GM19238 (cell line): ENCODE data around the gene MCU.

Experiments
- DNase-seq: peaks from one replicate; pipeline ENCODE4 v3.0.0; 2011; ENCODE audit warnings: low spot score; ENCODE audit not compliant: insufficient read length

The MCU gene

DNA sequence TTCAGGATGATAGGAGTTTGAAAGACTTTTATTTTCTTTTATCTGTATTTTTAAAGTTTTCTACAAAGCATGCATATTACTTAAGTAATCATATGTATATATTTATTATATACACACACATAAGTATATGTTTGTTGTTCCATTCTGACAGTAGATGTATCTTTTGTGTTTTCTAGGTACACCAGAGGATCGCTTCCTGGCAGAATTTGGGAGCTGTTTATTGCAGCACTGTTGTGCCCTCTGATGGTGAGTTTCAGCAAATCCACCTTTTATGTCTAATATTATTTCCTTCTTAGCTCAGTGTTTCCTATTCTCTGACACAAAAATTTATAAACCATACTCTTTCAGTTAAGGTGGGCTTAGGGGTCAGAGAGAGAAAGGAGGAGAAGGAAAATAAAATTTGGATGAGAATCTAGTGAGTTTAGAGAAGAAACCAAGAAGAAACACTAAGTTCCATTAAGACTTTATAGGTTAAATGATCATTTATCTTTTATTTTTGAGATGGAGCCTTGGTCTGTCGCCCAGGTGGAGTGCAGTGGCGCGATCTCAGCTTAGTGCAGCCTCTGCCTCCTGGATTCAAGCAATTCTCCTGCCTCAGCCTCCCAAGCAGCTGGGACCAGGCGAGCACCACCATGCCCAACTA lies 142.4 kb downstream of the MCU start:
- peak; percentile 23 for DNase-seq

- no peak for DNase-seq
These were observed 148.4 kb downstream of the MCU start for GRCh38 chr10:72840319-72840718.

DNA sequence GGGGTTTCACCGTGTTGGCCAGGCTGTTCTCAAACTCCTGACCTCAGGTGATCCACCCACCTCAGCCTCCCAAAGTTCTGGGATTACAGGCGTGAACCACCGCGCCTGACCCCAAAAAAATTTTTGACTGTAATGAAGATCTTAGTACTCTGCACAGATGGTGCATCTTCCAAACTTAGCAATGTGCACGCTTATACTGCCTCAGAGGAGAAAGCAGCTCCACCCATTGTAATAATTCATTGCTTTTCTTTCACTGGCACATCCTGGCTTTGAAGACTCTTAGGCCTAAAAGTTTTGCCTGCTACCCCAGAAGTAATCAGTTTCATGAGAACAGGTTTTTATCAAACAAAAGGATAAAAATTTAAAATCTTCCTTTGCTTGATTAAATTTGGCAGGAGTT lies 149.5 kb downstream of the MCU start:
- DNase-seq: no peak

- no peak for DNase-seq
These were observed 150.2 kb downstream of the MCU start for GRCh38 chr10:72842164-72842563.

- no peak for DNase-seq
These were observed 154.3 kb downstream of the MCU start for GRCh38 chr10:72846238-72846637.

DNA sequence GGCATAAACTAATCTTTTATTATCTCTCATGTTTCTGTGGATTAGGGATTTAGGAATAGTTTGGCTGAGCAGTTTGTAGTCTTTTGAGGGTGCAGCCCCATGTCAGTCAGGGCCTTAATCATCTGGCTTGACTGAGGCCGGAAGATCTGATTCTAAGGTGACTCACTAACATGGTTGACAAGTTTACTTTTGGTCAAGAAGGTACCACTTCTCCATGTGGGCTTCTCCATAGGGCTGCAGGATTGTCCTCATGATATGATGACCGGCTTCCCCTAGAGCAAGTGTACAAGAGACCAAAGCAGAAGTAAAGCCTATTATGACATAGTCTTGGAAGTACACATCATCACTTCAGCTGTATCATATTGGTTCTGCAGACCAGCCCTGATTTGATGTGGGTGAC lies 155.7 kb downstream of the MCU start:
- DNase-seq: no peak

DNA sequence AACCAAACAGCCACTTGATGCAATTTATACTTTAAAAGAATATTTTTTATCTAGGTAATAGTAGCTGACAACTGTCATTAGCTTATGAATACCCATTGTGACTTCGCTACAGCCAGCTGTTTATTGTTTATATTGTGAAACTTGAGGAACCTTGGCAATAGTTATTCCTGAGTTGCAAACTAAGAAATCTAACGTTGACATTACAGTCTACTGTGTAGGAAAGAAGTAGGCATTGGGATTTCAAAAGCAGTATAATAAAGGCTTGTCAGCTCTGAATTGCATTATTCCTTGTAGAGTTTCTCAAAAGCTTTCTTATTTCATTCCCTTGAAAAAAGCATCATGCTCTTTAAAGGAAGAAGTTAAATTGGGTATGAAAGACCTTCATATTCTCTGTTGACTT lies 158.9 kb downstream of the MCU start:
- DNase-seq: no peak

DNA sequence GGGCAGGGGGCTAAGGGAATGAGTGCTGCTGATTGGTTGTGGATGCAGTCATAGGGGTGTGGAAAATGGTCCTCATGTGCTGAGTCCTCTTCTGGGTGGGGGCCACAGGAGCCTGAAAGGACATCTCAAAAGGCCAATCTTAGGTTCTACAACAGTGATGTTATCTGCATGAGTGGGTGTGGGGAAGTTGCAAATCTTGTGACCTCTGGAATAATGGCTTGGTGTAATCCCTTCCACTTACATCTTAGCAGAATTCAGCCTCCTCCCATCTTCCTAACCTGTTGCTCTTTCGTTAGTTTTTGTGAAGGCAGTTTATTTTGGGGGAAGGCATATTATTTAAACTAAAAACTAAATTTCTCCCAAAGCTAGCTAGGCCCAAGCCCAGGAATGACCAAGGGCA lies 159.6 kb downstream of the MCU start:
- no peak for DNase-seq

DNA sequence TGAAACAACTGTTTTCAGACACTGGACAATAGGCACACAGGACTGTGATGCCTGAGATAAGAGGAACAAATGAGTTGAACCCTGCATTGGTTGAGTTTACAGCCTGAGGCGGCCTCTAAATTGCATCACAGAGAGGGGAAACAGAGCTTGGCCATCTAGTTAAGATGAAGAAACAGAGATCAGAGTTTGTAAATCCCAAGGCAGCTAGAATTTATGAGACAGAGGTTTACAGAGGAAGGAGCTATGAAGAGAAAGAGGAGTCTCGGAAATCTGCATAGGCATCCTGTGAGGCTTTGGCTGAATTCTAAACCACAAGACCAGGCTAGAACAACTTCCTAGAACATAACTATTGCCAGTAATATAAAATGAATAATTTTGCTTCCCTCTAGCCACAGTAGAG lies 160.6 kb downstream of the MCU start:
- DNase-seq: no peak

DNA sequence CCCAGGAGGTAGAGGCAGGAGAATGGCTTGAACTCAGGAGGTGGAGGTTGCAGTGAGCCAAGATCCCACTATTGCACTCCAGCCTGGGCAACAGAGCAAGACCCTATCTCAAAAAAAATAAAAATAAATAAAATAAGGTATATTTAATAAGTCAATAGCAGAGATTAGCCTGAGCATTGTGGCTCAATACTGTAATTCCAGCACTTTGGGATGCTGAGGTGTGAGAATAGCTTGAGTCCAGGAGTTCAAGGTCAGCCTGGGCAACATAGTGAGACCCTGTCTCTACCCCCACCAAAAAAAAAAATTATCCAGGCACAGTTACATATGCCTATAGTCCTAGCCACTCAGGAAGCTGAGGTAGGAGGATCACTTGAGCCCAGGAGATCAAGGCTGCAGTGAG lies 163.2 kb downstream of the MCU start:
- DNase-seq: no peak

GRCh38 chr10:72855790-72856189 lies 163.8 kb downstream of the MCU start:
- no peak for DNase-seq

DNA sequence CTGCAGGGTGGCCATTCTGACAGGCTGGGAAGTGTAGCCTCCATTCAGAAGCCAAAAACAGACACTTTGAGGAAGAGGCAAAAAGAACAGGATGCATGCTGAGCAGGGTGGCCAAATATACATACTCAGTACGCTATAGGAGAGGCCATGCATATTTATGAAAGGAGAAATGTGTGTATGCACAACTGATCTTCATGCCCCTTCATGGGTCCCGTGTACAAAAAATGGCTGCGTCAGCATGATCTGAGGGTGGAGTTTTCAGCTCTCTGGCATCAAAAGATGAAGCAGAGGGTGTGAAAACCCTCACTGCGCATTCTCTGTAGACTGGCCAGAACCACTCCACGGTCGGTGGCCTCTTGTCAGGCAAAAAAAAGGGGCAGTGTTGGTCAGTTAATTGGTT lies 166.1 kb downstream of the MCU start:
- DNase-seq: no peak

DNA sequence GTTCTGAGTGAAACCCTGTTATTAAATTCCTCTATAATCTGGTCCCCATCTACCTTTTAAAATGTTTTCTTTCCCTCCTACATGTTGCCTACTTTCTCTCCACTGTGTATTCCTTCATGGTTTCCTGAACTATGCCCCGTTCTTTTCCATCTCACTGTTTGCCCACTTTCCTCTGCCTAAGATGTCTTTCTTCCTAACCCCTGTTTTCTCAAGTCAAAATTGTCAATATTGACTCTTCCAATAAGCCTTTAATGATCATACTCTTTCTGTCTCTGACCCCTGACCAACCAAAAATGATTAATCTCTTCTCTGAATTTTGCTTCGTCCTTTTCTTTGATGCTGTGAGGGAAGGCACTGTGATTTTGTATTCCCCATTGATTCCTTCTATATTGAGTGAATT lies 171.0 kb downstream of the MCU start:
- DNase-seq: no peak

GRCh38 chr10:72875250-72876055 lies 183.5 kb downstream of the MCU start:
- DNase-seq: no peak

DNA sequence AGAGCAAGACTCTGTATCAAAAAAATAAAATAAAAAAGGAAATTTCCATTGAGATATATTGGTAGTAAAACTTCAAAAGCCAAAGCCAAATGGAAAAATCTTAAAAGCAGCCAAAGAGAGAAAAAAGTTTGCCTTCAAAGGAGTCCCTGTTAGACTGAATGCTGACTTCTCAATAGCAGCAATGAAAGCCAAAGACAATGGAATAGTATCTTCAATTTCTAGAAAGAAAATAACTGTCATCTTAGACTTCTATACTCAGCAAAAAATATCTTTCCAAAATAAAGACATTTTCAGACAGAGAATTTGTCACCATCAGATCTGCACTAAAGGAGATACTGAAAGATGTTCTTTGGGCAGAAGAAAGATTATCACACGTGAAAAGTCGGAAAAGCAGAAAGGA lies 187.3 kb downstream of the MCU start:
- DNase-seq: no peak

DNA sequence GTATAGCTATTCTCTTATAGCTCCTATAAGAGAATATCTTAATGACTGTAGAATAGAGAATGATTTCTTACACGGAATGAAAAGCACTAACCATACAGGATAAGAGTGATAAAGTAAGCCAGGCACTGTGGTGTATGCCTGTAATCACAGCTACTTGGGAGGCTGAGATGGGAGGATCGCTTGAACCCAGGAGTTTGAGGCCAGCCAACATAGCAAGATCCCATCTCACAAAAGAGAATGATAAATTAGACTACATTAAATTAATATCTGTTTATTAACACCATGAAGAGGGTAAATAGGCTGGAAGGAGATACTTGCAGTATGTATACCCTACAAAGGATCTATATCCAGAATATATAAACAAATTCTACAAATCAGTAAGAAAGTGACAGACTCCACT lies 189.3 kb downstream of the MCU start:
- DNase-seq: no peak

DNA sequence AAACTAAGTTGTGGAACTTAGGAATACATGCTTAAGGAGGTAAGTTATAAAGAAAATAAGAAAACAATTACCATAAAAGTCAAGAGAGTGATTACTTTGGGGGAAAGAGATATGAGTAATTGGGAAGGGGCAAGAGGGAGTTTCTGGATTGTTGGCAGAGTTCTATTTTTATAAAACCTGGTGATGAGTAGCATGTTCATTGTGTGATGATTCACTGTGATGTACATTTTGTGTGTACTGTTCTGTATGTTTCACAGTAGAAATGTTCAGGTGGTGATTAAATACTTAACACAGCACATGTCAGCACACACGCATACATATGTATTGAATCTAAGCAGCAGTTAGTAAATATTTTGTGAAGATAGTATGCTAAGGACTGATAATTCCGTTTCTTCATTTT lies 191.9 kb downstream of the MCU start:
- no peak for DNase-seq

DNA sequence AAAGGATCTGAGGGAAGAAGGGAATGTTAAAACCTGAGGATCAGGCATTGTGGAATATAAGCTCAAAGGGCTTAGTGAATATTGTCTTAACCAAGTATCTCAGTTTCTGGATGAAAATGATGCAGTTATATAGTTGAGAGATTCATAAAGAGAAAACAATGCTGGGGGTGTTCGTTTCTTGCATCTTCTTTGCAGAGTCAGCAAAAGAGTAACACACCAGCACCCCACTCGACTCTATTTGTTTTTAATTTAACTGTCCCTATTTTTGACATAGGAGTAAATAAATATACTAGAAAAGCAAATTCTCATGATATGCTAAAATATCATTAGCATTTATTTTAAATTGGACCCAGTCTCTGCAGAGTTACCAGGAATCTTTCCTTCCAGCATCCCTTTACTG lies 194.0 kb downstream of the MCU start:
- DNase-seq: no peak

GRCh38 chr10:72886621-72887020 lies 194.7 kb downstream of the MCU start:
- no peak for DNase-seq

GRCh38 chr10:72887043-72887442 lies 195.1 kb downstream of the MCU start:
- DNase-seq: no peak

GRCh38 chr10:72888151-72888638 lies 196.3 kb downstream of the MCU start:
- DNase-seq: no peak

GRCh38 chr10:72889391-72889831 lies 197.5 kb downstream of the MCU start:
- DNase-seq: no peak

- DNase-seq: no peak
These were observed 198.1 kb downstream of the MCU start for GRCh38 chr10:72890086-72890485.
